Common myeloid progenitor, CD34-positive (primary cell): Measurements from ENCODE around the gene TOP1.
A peak's percentile ranks its signal among the peaks of the same experiment; 100 is the strongest.

Experiments
- CTCF ChIA-PET: fragments of 350-600 bp; sonication (Branson Sonifier 250); formaldehyde crosslinking; loops from one replicate; lab custom pipeline; 2021; ENCODE audit warnings: antibody characterized with exemption; lab: Charles Lee
- POLR2A ChIA-PET: fragments of 350-600 bp; sonication (Branson Sonifier 250); formaldehyde crosslinking; loops from one replicate; lab custom pipeline; 2021; ENCODE audit warnings: antibody characterized with exemption; lab: Charles Lee
- DNase-seq, 3 donors: peaks; one replicate each; pipeline versions ENCODE4 v3.0.0 to v3.0.0-alpha.2; 2013
- H3K27ac ChIP-seq, 2 experiments: 1 replicate in 1 of 2; 2 replicates in 1 of 2; pipeline ENCODE4 v1.7.0; 2013; ENCODE audit warnings: inconsistent platforms in 2 of 2, low read length in 2 of 2, mild to moderate bottlenecking in 2 of 2, low read depth in 1 of 2, moderate library complexity in 1 of 2; ENCODE audit not compliant: severe bottlenecking in 2 of 2, insufficient read depth in 1 of 2, poor library complexity in 1 of 2
- H3K27me3 ChIP-seq, 5 experiments: replicated peaks in 2 of 5; 1 replicate in 3 of 5; 2 replicates in 2 of 5; pipeline versions ENCODE4 v1.6.1 to v1.7.0; 2013; ENCODE audit warnings: low read length in 4 of 5, mild to moderate bottlenecking in 2 of 5, moderate library complexity in 2 of 5, inconsistent platforms in 1 of 5; ENCODE audit not compliant: insufficient read depth in 5 of 5, control insufficient read depth in 4 of 5
- H3K36me3 ChIP-seq, 4 experiments: 1 replicate in 2 of 4; 2 replicates in 2 of 4; pipeline versions ENCODE4 v1.6.1 to v1.7.0; 2013; ENCODE audit warnings: low read length in 3 of 4, control low read depth in 1 of 4, mild to moderate bottlenecking in 1 of 4; ENCODE audit not compliant: control insufficient read depth in 4 of 4, insufficient read depth in 4 of 4
- H3K4me1 ChIP-seq, 4 experiments: 1 replicate in 3 of 4; 2 replicates in 1 of 4; pipeline versions ENCODE4 v1.6.1 to v1.7.1; 2013; ENCODE audit warnings: low read length in 3 of 4, mild to moderate bottlenecking in 3 of 4, control low read depth in 1 of 4, inconsistent platforms in 1 of 4, moderate library complexity in 1 of 4; ENCODE audit not compliant: control insufficient read depth in 4 of 4, insufficient read depth in 4 of 4; ENCODE audit errors: control extremely low read depth in 1 of 4
- H3K4me3 ChIP-seq, 7 experiments: 1 replicate in 4 of 7; 2 replicates in 3 of 7; pipeline versions ENCODE4 v1.5.1 to v1.7.0; 2013; ENCODE audit warnings: mild to moderate bottlenecking in 7 of 7, low read length in 6 of 7, moderate library complexity in 6 of 7, inconsistent platforms in 2 of 7, low read depth in 2 of 7, control low read depth in 1 of 7; ENCODE audit not compliant: insufficient read depth in 4 of 7, control insufficient read depth in 1 of 7; ENCODE audit errors: extremely low read depth in 1 of 7
- H3K9me3 ChIP-seq, 5 experiments: 1 replicate in 4 of 5; 2 replicates in 1 of 5; pipeline versions ENCODE4 v1.6.1 to v1.7.1; 2013; ENCODE audit warnings: low read length in 4 of 5, mild to moderate bottlenecking in 2 of 5, inconsistent platforms in 1 of 5, low read depth in 1 of 5, moderate library complexity in 1 of 5; ENCODE audit not compliant: control insufficient read depth in 4 of 5, insufficient read depth in 2 of 5; ENCODE audit errors: control extremely low read depth in 1 of 5
- WGBS: methylation state at CpG from one replicate; pipeline ENCODE4 v1.1.5; 2013; ENCODE audit not compliant: insufficient coverage; 5-methylcytosine and 5-hydroxymethylcytosine counted together

The TOP1 gene

DNA sequence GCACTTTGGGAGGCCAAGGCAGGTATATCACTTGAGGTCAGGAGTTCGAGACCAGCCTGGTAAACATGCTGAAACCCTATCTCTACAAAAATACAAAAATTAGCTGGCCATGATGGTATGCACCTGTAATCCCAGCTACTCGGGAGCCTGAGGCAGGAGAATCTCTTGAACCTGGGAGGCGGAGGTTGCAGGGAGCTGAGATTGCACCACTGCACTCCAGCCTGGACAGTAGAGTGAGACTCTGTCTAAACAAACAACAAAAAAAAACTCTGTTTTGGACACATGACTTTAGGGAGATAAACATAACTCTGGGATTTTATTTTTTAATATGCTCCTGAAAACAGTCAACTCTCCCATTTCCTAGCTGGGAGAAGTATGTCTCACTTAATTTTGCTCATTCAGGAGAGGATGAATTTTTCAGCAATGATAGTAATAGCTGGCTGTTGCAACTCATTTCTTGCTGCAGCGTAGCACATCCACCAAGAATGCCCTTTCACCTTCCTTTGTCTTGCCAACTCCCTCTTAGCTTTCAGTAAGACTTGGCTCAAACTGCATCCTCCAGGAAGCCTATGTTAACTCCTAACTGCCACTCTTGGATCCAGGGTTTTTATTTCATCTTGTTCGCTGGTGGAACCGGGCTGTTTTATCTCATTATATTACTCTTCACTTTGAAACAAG is 24.3 kb downstream of the TOP1 start:
- peaks cover 0 to 7% (median 0%) of the 10 kb centered on the region in 4 experiments for H3K36me3 ChIP-seq
- 96% methylated on average over 3 of the region's 6 CpGs for WGBS
- DNase-seq, result no peak
- no peak overlapping the region for H3K27ac ChIP-seq
- no peaks in the 10 kb centered on the region for H3K9me3 ChIP-seq
- H3K27me3 ChIP-seq, result no peaks in the 10 kb centered on the region
- no peak overlapping the region for H3K4me3 ChIP-seq
- ChIA-PET POLR2A (interaction anchor here (0.9 kb wide), 1 partner anchor 18 kb away, joined by 4 read pairs; no protein-coding TSS in a partner anchor), CTCF (interaction anchor here (0.6 to 2.7 kb wide), 9 partner anchors 12 to 266 kb away, joined by 3 to 16 read pairs (median 3); no protein-coding TSS in a partner anchor)
- H3K4me1 ChIP-seq, result peaks cover 29 to 51% (median 38%) of the 10 kb centered on the region in 4 experiments

DNA sequence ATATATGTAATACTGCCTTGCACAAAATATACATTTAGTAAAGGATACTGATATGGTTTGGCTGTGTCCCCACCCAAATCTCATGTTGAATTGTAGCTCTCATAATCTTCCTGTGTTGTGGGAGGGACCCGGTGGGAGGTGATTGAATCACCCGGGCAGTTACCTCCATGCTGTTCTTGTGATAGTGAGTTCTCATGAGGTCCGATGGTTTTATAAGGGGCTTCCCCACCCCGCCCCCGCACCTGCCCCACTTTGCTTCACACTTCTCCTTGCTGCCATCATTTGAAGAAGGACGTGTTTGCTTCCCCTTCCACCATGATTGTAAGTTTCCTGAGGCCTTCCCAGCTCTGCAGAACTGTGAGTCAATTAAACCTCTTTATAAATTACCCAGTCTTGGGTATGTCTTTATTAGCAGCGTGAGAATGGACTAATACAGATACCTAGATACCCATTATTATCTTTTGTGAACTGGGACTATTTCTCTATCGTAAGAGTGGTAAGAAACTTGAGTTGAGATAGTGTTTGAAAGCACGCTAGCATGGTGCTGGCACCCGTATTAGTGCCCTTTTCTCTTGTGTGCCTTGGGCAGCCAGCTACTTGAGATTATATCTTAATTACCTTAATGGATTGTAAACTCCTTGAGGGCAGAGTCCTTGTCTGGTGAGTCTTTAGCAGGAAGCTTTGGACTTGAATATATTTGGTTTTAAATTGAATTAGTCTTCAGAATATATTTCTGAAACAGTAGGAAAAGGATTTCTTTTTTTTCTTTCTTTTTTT is 25.6 kb downstream of the TOP1 start:
- peaks cover 0 to 7% (median 0%) of the 10 kb centered on the region in 4 experiments for H3K36me3 ChIP-seq
- H3K27me3 ChIP-seq, result no peaks in the 10 kb centered on the region
- DNase-seq, result no peak
- no peaks in the 10 kb centered on the region for H3K9me3 ChIP-seq
- no peak overlapping the region for H3K27ac ChIP-seq
- ChIA-PET POLR2A (no interaction called here), CTCF (interaction anchor here (1.3 to 1.4 kb wide), 2 partner anchors 8 to 42 kb away, joined by 3 to 5 read pairs; no protein-coding TSS in a partner anchor)
- peaks cover 15 to 37% (median 25%) of the 10 kb centered on the region in 4 experiments for H3K4me1 ChIP-seq
- no peak overlapping the region for H3K4me3 ChIP-seq
- 100% methylated on average over 3 of the region's 10 CpGs for WGBS

DNA sequence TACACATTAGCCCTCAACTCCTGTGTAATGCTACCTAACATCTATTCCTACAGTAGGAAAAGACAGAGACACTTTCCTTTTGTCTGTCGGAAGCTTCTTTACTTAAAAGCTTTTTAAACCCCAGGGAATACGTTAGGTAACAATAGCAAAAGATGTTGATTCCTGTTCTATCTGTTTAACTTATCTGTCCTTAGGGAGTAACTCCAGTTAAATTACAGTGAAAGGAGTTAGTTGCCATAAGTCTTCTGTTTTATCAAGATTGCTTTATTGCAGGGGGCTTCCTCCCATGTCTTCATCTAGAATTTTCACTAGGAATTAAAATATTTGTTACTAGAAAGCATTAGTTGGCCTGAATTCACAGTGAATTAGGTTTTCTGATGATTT is 26.2 kb downstream of the TOP1 start:
- peaks cover 13 to 31% (median 19%) of the 10 kb centered on the region in 4 experiments for H3K4me1 ChIP-seq
- CTCF ChIA-PET, result interaction anchor here (1.3 to 1.4 kb wide), 2 partner anchors 8 to 41 kb away, joined by 3 to 5 read pairs; no protein-coding TSS in a partner anchor
- WGBS, result no CpG with 5 or more reads among the region's 2 CpGs

DNA sequence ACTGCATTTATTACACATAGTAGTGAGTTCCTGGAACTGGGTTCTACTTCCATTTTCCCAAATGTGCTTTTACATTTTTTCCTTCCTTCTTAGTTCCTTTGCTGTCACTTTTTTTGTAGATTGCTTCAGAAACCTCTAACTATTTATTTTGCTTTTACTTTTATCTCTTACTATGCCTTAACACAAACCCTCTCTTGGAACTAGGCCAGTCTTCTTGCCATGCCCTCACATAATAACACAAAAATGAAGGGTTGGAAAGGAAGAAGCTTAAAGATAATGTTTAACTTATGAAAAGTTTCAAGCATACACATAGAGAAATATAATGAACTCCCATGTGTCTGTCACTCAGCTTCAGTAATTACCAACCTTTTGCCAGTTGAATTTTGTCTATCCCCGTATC is 27.1 kb downstream of the TOP1 start:
- Histone ChIP-seq H3K4me1 (peaks cover 8 to 23% (median 13%) of the 10 kb centered on the region in 4 experiments), H3K36me3 (peaks cover 0 to 7% (median under 1%) of the 10 kb centered on the region in 4 experiments), H3K27ac (peak overlapping the region in 1 of 2 experiments; percentile 12), H3K9me3 (no peaks in the 10 kb centered on the region), H3K27me3 (no peaks in the 10 kb centered on the region), H3K4me3 (no peak overlapping the region)
- POLR2A ChIA-PET, result no interaction called here
- DNase-seq, result peak in 1 of 3 donors; percentile 42
- WGBS, result 100% methylated on average over 1 of the region's 1 CpG
- CTCF ChIA-PET, result no interaction called here

More for the DNA sequence above, 26.2 kb downstream of the TOP1 start:
- Histone ChIP-seq H3K36me3 (peaks cover 0 to 7% (median 0%) of the 10 kb centered on the region in 4 experiments), H3K9me3 (no peaks in the 10 kb centered on the region), H3K4me3 (no peak overlapping the region), H3K27me3 (no peaks in the 10 kb centered on the region), H3K27ac (no peak overlapping the region)
- DNase-seq, result no peak
- POLR2A ChIA-PET, result no interaction called here

DNA sequence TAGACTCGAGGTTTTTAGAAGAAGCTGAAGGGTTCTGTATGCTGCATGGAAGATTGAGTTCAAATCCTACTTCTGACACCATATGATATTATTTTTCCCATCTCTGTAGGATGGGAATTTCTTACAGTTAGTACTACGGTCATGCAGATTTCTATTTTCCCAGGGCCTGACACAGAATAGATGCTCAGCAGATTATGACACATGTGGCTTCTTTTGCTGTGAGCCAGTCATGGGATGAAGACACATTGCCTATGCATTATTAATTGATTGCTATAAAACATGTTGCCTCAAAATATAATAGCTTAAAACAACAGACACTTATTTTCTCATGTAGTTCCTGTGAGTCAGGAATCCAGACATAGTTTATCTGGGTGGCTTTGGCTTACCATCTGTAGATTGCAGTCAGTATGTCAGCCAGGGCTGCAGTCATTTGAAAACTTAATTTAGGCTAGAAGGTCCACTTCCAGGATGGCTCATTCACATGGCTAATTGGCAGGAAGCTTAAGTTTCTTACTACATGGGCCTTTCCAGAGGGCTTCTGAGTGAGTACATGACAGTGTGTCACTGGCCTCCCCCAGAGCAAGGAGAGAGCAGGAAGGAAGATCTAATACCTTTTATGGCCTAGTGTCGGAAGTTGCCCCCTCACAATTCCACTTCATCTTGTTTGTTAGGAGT is 29.5 kb downstream of the TOP1 start:
- no CpG with 5 or more reads among the region's 3 CpGs for WGBS
- CTCF ChIA-PET, result interaction anchor here (1.1 to 1.8 kb wide), 4 partner anchors 12 to 90 kb away, joined by 3 to 6 read pairs (median 3); no protein-coding TSS in a partner anchor
- no peaks in the 10 kb centered on the region for H3K27me3 ChIP-seq
- H3K4me3 ChIP-seq, result no peak overlapping the region
- H3K36me3 ChIP-seq, result peaks cover 12 to 25% (median 15%) of the 10 kb centered on the region in 4 experiments
- peaks cover 0 to 5% (median under 1%) of the 10 kb centered on the region in 4 experiments for H3K4me1 ChIP-seq
- POLR2A ChIA-PET, result interaction anchor here (0.5 kb wide), 1 partner anchor 370 kb away, joined by 3 read pairs; no protein-coding TSS in a partner anchor
- no peak overlapping the region for H3K27ac ChIP-seq
- no peaks in the 10 kb centered on the region for H3K9me3 ChIP-seq
- DNase-seq, result no peak

DNA sequence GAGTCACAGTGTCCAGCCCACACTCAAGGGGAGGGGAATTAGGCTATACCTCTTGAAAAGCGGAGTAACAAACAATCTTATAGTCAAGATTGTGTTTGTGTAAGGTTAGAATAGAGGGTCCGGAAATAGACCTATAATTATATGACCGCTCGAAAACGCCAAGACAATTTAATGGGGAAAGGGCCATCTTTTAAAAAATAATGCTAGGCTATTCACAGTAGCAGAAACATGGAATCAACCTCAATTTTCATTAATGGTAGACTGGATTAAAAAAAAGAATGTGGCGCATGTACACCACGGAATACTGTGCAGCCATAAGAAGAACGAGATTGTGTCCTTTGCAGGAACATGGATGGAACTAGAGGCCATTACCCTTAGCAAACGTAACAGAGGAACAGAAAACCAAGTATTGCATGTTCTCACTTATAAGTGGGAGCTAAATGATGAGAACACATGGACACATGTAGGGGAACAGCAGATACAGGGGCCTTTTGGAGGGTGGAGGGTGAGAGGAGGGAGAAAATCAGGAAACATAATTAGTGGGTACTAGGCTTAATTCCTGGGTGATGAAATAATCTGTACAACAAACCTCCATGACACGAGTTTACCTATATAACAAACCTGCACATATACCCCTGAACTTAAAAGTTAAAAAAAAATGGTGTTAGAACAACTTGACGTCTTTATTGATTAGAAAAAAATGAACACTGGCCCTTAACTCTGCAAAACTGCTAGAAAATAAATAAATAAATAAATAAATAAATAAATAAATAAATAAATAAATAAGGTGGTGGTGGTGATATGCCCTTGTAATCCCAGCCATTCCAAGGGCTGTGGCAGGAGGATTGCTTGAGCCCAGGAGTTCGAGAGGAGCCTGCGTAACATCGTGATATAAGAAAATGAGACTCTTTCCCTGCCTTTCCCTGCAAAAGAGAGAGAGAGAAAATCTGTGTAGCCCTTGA is 30.3 kb downstream of the TOP1 start:
- CTCF ChIA-PET, result interaction anchor here (1.5 to 1.8 kb wide), 2 partner anchors 19 to 91 kb away, joined by 3 to 6 read pairs; no protein-coding TSS in a partner anchor
- no peaks in the 10 kb centered on the region for H3K27me3 ChIP-seq
- POLR2A ChIA-PET, result interaction anchor here (0.5 kb wide), 1 partner anchor 369 kb away, joined by 3 read pairs; no protein-coding TSS in a partner anchor
- H3K4me1 ChIP-seq, result peaks cover 0 to 8% (median 0%) of the 10 kb centered on the region in 4 experiments
- DNase-seq, result no peak
- no peak overlapping the region for H3K27ac ChIP-seq
- no peak overlapping the region for H3K4me3 ChIP-seq
- no peaks in the 10 kb centered on the region for H3K9me3 ChIP-seq
- WGBS, result 99% methylated on average over 10 of the region's 14 CpGs
- H3K36me3 ChIP-seq, result peaks cover 12 to 25% (median 17%) of the 10 kb centered on the region in 4 experiments
